HL-60 (cell line): ENCODE measurements around the gene MYCBP2.

Experiments
- CTCF ChIP-seq: IDR thresholded peaks from one replicate; pipeline ENCODE4 v1.5.1; 2011; ENCODE audit warnings: low read length, control low read depth, inconsistent platforms; ENCODE audit not compliant: insufficient read depth
- GABPA ChIP-seq: IDR thresholded peaks from 2 replicates; pipeline ENCODE4 v1.6.1; 2012; ENCODE audit warnings: low read depth
- POLR2AphosphoS5 ChIP-seq: IDR thresholded peaks from 2 replicates; pipeline ENCODE4 v1.6.1; 2012; ENCODE audit warnings: low read depth
- SPI1 ChIP-seq: IDR thresholded peaks from 2 replicates; pipeline ENCODE4 v1.6.1; 2012; ENCODE audit warnings: low read depth, mild to moderate bottlenecking, borderline replicate concordance
- TF ChIP-seq, protein P1 (sequence below): IDR thresholded peaks from 2 replicates; pipeline ENCODE4 v1.6.1; 2012; ENCODE audit warnings: low read depth; ENCODE audit not compliant: insufficient replicate concordance

- TF ChIP-seq CTCF (no peak), GABPA (no peak), POLR2AphosphoS5 (no peak), SPI1 (no peak)
- TF ChIP-seq, protein P1, sequence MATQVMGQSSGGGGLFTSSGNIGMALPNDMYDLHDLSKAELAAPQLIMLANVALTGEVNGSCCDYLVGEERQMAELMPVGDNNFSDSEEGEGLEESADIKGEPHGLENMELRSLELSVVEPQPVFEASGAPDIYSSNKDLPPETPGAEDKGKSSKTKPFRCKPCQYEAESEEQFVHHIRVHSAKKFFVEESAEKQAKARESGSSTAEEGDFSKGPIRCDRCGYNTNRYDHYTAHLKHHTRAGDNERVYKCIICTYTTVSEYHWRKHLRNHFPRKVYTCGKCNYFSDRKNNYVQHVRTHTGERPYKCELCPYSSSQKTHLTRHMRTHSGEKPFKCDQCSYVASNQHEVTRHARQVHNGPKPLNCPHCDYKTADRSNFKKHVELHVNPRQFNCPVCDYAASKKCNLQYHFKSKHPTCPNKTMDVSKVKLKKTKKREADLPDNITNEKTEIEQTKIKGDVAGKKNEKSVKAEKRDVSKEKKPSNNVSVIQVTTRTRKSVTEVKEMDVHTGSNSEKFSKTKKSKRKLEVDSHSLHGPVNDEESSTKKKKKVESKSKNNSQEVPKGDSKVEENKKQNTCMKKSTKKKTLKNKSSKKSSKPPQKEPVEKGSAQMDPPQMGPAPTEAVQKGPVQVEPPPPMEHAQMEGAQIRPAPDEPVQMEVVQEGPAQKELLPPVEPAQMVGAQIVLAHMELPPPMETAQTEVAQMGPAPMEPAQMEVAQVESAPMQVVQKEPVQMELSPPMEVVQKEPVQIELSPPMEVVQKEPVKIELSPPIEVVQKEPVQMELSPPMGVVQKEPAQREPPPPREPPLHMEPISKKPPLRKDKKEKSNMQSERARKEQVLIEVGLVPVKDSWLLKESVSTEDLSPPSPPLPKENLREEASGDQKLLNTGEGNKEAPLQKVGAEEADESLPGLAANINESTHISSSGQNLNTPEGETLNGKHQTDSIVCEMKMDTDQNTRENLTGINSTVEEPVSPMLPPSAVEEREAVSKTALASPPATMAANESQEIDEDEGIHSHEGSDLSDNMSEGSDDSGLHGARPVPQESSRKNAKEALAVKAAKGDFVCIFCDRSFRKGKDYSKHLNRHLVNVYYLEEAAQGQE, result no peak
Measured at GRCh38 chr13:77370888-77371287, 44.0 kb upstream of the MYCBP2 start.
